ENCODE measurements around the gene CALHM3.
A peak's percentile ranks its signal among the peaks of the same experiment; 100 is the strongest.
"Not testable (repeated sequence)": the region's sequence is repeated elsewhere in the genome, so short reads cannot be mapped to it uniquely, and the experiment has no call there.

The CALHM3 gene

GRCh38 chr10:103479135-103479534 lies at the start of gene CALHM3:
CALHM3 (minus strand) TSS chr10:103479240; CDS start chr10:103479032, 208 bp downstream.
- no peak for DNase-seq (ENCODE audit: low read depth)

GRCh38 chr10:103528549-103528948 lies 49.5 kb upstream of the CALHM3 start:
- no peak for DNase-seq (ENCODE audit: low read depth)

- peak; percentile 50 for DNase-seq (ENCODE audit: low read depth)
These were observed 48.4 kb upstream of the CALHM3 start for GRCh38 chr10:103527476-103527875.

- no peak for DNase-seq (ENCODE audit: low read depth)
These were observed 46.9 kb upstream of the CALHM3 start for GRCh38 chr10:103525901-103526300.

- no peak for DNase-seq (ENCODE audit: low read depth)
These were observed 44.6 kb upstream of the CALHM3 start for GRCh38 chr10:103523683-103524082.

GRCh38 chr10:103522006-103522405 lies 43.0 kb upstream of the CALHM3 start:
- not testable (repeated sequence) for DNase-seq (ENCODE audit: low read depth)

GRCh38 chr10:103519798-103520197 lies 40.8 kb upstream of the CALHM3 start:
- no peak for DNase-seq (ENCODE audit: low read depth)

- DNase-seq (ENCODE audit: low read depth) = no peak
These were observed 38.4 kb upstream of the CALHM3 start for GRCh38 chr10:103517234-103518085.

- no peak for DNase-seq (ENCODE audit: low read depth)
These were observed 35.2 kb upstream of the CALHM3 start for GRCh38 chr10:103514244-103514643.

GRCh38 chr10:103513380-103514060 lies 34.5 kb upstream of the CALHM3 start:
- no peak for DNase-seq (ENCODE audit: low read depth)

GRCh38 chr10:103512591-103513379 lies 33.7 kb upstream of the CALHM3 start:
- no peak for DNase-seq (ENCODE audit: low read depth)

GRCh38 chr10:103512166-103512565 lies 33.1 kb upstream of the CALHM3 start:
- no peak for DNase-seq (ENCODE audit: low read depth)

- no peak for DNase-seq (ENCODE audit: low read depth)
These were observed 32.0 kb upstream of the CALHM3 start for GRCh38 chr10:103510791-103511752.

GRCh38 chr10:103510046-103510685 lies 31.1 kb upstream of the CALHM3 start:
- no peak for DNase-seq (ENCODE audit: low read depth)

- no peak for DNase-seq (ENCODE audit: low read depth)
These were observed 28.5 kb upstream of the CALHM3 start for GRCh38 chr10:103507235-103508191.

GRCh38 chr10:103506061-103506460 lies 27.0 kb upstream of the CALHM3 start:
- DNase-seq (ENCODE audit: low read depth) = no peak

- peak; percentile 99 for DNase-seq (ENCODE audit: low read depth)
These were observed 25.2 kb upstream of the CALHM3 start for GRCh38 chr10:103504181-103504783.

- not testable (repeated sequence) for DNase-seq (ENCODE audit: low read depth)
These were observed 24.7 kb upstream of the CALHM3 start for GRCh38 chr10:103503777-103504176.
